ENCODE results near the gene TIPIN. TPM values are rescaled to one million over a fixed set of nuclear protein-coding genes. Genes with fewer than 3 reads are reported as not detected.
"Not testable (repeated sequence)": the region's sequence is repeated elsewhere in the genome, so short reads cannot be mapped to it uniquely, and the experiment has no call there.

TIPIN gene
- total RNA-seq, 1 donor from 2014 or later: 43.3 TPM

DNA sequence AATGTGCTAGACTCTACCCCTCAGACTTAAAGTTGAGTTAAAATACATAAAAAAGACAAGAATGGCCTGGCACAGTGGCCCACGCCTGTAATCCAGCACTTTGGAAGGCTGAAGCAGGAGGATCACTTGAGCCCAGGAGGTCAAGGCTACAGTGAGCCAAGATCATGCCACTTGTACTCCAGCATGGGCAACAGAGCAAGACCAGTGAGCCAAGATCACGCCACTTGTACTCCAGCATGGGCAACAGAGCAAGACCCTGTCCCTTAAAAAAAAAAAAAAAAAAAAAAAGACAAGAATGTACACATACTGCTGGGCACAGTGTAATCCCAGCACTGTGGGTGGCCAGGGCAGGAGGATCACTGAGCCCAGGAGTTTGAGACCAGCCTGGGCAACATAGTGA lies 45.7 kb downstream of the TIPIN start:
- Mint-ChIP-seq H3K27ac (no peak overlapping the region), H3K36me3 (ENCODE audit: low read depth) (peaks cover 68% of the 10 kb centered on the region), H3K4me3 (ENCODE audit: low read depth) (no peak overlapping the region), H3K9me3 (no peaks in the 10 kb centered on the region), H3K4me1 (ENCODE audit: low read depth) (peaks cover 5% of the 10 kb centered on the region), H3K27me3 (ENCODE audit: low read depth) (no peaks in the 10 kb centered on the region)
- no peak for DNase-seq (ENCODE audit: low spot score)
- intact Hi-C loops (cut with micrococcal nuclease): no loop called here

GRCh38 chr15:66309828-66310227 lies 46.7 kb downstream of the TIPIN start:
- Mint-ChIP-seq H3K9me3 (no peaks in the 10 kb centered on the region), H3K4me3 (ENCODE audit: low read depth) (no peak overlapping the region), H3K36me3 (ENCODE audit: low read depth) (peaks cover 63% of the 10 kb centered on the region), H3K27me3 (ENCODE audit: low read depth) (no peaks in the 10 kb centered on the region), H3K4me1 (ENCODE audit: low read depth) (peaks cover 5% of the 10 kb centered on the region), H3K27ac (no peak overlapping the region)
- DNase-seq (ENCODE audit: low spot score): no peak
- intact Hi-C loops (cut with micrococcal nuclease): no loop called here

DNA sequence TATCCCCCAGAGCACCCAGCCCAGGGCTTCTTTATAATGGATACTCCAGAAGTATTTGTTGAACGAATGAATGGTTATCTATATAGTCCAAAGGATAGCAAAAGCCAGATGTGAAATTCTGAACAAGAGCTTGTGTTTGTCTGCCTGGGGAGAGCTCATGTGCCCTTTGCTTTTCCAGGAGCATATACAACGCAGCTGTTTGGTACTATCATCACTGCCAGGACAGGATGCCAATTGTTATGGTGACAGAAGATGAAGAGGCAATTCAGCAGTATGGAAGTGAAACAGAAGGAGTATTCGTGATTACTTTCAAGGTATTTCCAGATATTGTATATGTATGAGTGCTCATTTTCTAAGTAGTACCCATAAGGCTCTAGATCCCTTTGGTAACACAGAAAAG lies 48.0 kb downstream of the TIPIN start:
- no peaks in the 10 kb centered on the region for H3K27me3 Mint-ChIP-seq (ENCODE audit: low read depth)
- intact Hi-C loops (cut with micrococcal nuclease): no loop called here
- DNase-seq (ENCODE audit: low spot score): no peak
- peaks cover 57% of the 10 kb centered on the region for H3K36me3 Mint-ChIP-seq (ENCODE audit: low read depth)
- no peaks in the 10 kb centered on the region for H3K9me3 Mint-ChIP-seq
- no peak overlapping the region for H3K27ac Mint-ChIP-seq
- peaks cover 5% of the 10 kb centered on the region for H3K4me1 Mint-ChIP-seq (ENCODE audit: low read depth)
- no peak overlapping the region for H3K4me3 Mint-ChIP-seq (ENCODE audit: low read depth)

DNA sequence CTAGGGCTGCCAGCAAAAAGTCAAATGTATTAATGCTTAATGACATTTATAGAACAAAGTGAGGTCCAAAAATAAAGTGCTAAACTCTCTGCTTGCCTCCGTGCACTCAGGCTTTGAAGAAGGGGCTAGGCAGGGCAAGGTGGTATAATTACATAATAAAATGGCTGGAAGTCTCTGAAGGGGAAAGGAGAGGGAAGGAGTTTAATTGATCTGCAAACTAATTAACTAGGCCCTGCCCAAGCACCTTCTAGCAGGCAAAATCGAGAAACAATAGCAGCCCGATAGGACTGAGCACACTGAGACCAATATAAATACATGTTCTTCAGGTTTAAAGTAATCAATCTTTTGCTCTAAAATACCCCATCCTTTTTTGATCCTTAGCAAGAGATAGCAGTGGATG lies 50.1 kb downstream of the TIPIN start:
- Mint-ChIP-seq H3K36me3 (ENCODE audit: low read depth) (peaks cover 56% of the 10 kb centered on the region), H3K27ac (no peak overlapping the region)

DNA sequence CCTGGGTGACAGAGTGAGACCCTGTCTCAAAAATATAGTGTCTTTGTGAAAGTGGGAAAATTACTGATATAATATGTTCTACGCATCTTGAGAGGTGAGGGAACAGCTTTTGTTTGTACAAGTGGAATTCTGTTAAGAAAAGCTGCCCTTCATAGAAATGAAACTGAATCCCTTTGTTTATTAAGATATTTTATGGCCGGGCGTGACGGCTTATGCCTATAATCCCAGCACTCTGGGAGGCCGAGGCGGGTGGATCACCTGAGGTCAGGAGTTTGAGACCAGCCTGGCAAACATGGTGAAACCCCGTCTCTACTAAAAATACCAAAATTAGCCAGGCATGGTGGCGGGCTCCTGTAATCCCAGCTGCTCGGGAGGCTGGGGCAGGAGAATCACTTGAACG lies 52.1 kb downstream of the TIPIN start:
- H3K9me3 Mint-ChIP-seq; intact Hi-C loops (cut with micrococcal nuclease); H3K27me3 Mint-ChIP-seq (ENCODE audit: low read depth); H3K4me1 Mint-ChIP-seq (ENCODE audit: low read depth); DNase-seq (ENCODE audit: low spot score); H3K4me3 Mint-ChIP-seq (ENCODE audit: low read depth); H3K27ac Mint-ChIP-seq: not testable (repeated sequence)
- H3K36me3 Mint-ChIP-seq (ENCODE audit: low read depth): peaks cover 45% of the 10 kb centered on the region

More for the DNA sequence above, 50.1 kb downstream of the TIPIN start:
- Mint-ChIP-seq H3K4me3 (ENCODE audit: low read depth) (no peak overlapping the region), H3K27me3 (ENCODE audit: low read depth) (no peaks in the 10 kb centered on the region), H3K9me3 (no peaks in the 10 kb centered on the region), H3K4me1 (ENCODE audit: low read depth) (peaks cover 6% of the 10 kb centered on the region)
- no peak for DNase-seq (ENCODE audit: low spot score)
- intact Hi-C loops (cut with micrococcal nuclease): no loop called here

DNA sequence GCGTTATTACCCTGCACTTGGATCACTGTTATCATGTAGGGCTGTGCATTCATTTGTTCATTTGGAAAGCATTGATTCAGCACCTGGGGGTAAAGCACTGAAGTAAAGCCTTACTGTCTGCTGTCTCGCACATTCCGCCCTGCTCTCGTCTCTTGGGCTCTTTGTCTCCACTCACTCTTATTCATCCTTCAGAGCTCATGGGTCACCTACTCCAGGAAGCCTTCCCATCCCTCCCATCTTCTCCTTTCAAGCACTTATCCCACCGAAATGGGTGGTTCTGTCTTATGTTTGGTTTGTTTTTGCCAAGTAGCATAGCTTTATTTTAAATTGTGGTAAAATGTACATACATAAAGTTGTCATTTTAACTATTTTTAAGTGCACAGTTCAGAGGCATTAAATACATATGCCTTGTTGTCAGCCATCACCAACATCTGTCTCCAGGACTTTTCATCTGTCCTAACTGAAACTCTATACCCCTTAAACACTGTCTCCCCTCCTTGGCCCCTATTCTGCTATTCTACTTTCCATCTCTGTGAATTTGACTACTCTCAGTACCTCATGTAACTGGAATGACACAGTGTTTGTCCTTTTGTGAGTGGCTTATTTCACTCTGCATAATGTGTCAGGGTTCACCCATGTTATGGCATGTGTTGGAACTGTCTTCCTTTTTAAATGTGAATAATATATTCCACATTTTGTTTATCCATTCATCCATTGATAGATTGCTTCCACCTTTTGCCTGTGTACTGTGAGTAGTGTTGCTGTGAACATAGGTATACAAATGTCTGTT lies 53.8 kb downstream of the TIPIN start:
- H3K9me3 Mint-ChIP-seq: no peaks in the 10 kb centered on the region
- H3K4me1 Mint-ChIP-seq (ENCODE audit: low read depth): peaks cover 4% of the 10 kb centered on the region
- DNase-seq (ENCODE audit: low spot score): no peak
- H3K4me3 Mint-ChIP-seq (ENCODE audit: low read depth): no peak overlapping the region
- no peaks in the 10 kb centered on the region for H3K27me3 Mint-ChIP-seq (ENCODE audit: low read depth)
- intact Hi-C loops (cut with micrococcal nuclease): no loop called here
- H3K36me3 Mint-ChIP-seq (ENCODE audit: low read depth): peaks cover 46% of the 10 kb centered on the region
- peak overlapping the region; percentile 13 for H3K27ac Mint-ChIP-seq

DNA sequence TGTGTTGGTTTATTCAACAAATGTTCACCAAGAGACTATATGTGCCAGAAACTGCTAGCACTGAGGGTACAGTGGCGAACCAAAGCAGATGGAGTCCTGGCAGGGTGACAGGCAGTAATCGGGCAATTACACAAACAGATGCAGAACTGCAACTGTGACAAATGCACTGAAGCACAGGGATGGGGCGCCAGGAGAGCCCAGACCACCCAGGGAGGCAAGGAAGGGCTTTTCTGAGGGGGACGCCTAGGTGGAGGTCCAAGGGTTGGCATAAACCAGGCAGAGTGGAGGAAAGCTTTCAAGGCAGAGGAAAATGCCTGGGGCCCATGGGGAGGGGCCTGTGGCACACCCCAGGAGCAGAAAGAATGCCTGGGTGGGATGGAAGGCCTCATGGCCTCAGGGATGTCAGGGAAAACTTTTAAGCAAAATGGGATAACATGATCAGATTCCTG lies 57.7 kb downstream of the TIPIN start:
- intact Hi-C loops (cut with micrococcal nuclease): loop anchor here (10.0 kb wide), 1 partner anchor 414 kb away; no protein-coding TSS in a partner anchor
- Mint-ChIP-seq H3K4me3 (ENCODE audit: low read depth) (no peak overlapping the region), H3K27ac (no peak overlapping the region), H3K4me1 (ENCODE audit: low read depth) (peaks cover 28% of the 10 kb centered on the region), H3K27me3 (ENCODE audit: low read depth) (no peaks in the 10 kb centered on the region), H3K9me3 (no peaks in the 10 kb centered on the region), H3K36me3 (ENCODE audit: low read depth) (peaks cover 52% of the 10 kb centered on the region)
- no peak for DNase-seq (ENCODE audit: low spot score)

- DNase-seq (ENCODE audit: low spot score): no peak
- H3K4me1 Mint-ChIP-seq (ENCODE audit: low read depth): peaks cover 37% of the 10 kb centered on the region
- H3K9me3 Mint-ChIP-seq: no peaks in the 10 kb centered on the region
- no peaks in the 10 kb centered on the region for H3K27me3 Mint-ChIP-seq (ENCODE audit: low read depth)
- intact Hi-C loops (cut with micrococcal nuclease): loop anchor here (10.0 kb wide), 1 partner anchor 411 kb away; no protein-coding TSS in a partner anchor
- no peak overlapping the region for H3K4me3 Mint-ChIP-seq (ENCODE audit: low read depth)
- peaks cover 35% of the 10 kb centered on the region for H3K36me3 Mint-ChIP-seq (ENCODE audit: low read depth)
- no peak overlapping the region for H3K27ac Mint-ChIP-seq
Observed at GRCh38 chr15:66296186-66296585, 60.3 kb downstream of the TIPIN start.

DNA sequence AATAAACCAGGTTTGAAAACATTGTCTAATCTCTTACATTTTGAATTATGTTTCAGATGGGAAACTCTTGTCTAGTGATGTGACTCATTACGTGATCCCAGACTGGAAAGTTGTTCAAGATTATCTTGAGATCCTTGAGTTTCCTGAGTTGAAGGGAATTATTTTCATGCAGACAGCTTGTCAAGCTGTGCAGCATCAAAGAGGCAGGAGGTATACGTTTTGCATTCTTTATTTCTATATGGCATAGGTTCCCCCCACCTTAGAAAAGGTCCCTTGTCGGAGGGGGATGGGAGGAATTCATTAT lies 61.6 kb downstream of the TIPIN start:
- H3K9me3 Mint-ChIP-seq: no peaks in the 10 kb centered on the region
- intact Hi-C loops (cut with micrococcal nuclease): loop anchor here (2.0 to 10.0 kb wide), 2 partner anchors 204 to 410 kb away; no protein-coding TSS in a partner anchor
- no peak for DNase-seq (ENCODE audit: low spot score)
- peak overlapping the region; percentile 86 for H3K4me3 Mint-ChIP-seq (ENCODE audit: low read depth)
- H3K4me1 Mint-ChIP-seq (ENCODE audit: low read depth): peaks cover 45% of the 10 kb centered on the region
- H3K27ac Mint-ChIP-seq: peak overlapping the region; percentile 82
- no peaks in the 10 kb centered on the region for H3K27me3 Mint-ChIP-seq (ENCODE audit: low read depth)
- peaks cover 29% of the 10 kb centered on the region for H3K36me3 Mint-ChIP-seq (ENCODE audit: low read depth)

DNA sequence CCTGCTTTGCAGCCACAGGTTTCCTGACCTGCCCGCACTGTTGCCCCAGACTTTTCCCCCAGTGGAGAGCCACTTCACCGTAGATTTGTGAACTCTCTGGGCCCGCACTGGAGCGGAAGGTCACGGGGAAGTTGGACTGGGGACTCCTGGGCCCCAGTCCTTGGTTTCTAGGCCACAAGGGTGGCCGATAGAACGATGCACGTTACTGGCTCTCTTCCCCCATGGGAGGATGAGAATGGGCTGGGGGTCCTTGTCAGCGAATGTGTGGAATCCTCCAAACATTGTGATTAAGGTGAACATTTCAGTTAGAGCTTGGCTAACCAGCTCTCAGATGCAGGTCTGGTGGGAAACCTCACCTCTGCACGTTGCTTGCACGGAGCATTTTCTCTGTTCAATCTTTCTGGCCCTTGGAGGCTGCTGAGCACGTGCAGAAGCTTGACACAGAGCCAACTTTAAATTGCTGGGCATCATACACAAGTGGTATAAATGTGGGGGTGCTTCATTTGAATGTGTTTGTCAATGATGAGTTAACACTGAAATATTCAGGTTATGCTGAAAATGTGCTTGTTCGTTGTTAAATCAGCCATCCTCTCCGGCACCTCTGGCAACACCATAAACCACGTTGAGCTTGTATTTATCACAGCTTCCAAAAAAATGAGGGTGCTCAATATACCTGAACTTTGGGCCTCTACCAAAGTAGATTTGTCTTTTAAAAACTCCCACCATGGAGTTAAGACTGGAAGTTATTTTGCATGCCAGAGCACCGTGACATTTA lies 62.1 kb downstream of the TIPIN start:
- no peaks in the 10 kb centered on the region for H3K9me3 Mint-ChIP-seq
- peaks cover 29% of the 10 kb centered on the region for H3K36me3 Mint-ChIP-seq (ENCODE audit: low read depth)
- H3K27me3 Mint-ChIP-seq (ENCODE audit: low read depth): no peaks in the 10 kb centered on the region
- no peak for DNase-seq (ENCODE audit: low spot score)
- intact Hi-C loops (cut with micrococcal nuclease): loop anchor here (2.0 to 10.0 kb wide), 2 partner anchors 204 to 410 kb away; no protein-coding TSS in a partner anchor
- H3K4me3 Mint-ChIP-seq (ENCODE audit: low read depth): peak overlapping the region; percentile 86
- H3K27ac Mint-ChIP-seq: peak overlapping the region; percentile 82
- H3K4me1 Mint-ChIP-seq (ENCODE audit: low read depth): peaks cover 45% of the 10 kb centered on the region

- Mint-ChIP-seq H3K4me1 (ENCODE audit: low read depth) (peaks cover 45% of the 10 kb centered on the region), H3K4me3 (ENCODE audit: low read depth) (peak within 1 kb of the TSS; percentile 89), H3K9me3 (no peaks in the 10 kb centered on the region), H3K36me3 (ENCODE audit: low read depth) (peaks cover 23% of the 10 kb centered on the region), H3K27me3 (ENCODE audit: low read depth) (no peaks in the 10 kb centered on the region), H3K27ac (peak within 1 kb of the TSS; percentile 92)
- peak; percentile 71 for DNase-seq (ENCODE audit: low spot score)
- intact Hi-C loops (cut with micrococcal nuclease): loop anchor here (2.0 to 10.0 kb wide), 2 partner anchors 205 to 409 kb away; no protein-coding TSS in a partner anchor
Observed at GRCh38 chr15:66293419-66294156, 62.9 kb downstream of the TIPIN start, which contains the start of gene DIS3L. Gene DIS3L, plus strand, starts transcription at chr15:66293568. Its CDS starts 29 bp downstream, at chr15:66293597.

- intact Hi-C loops (cut with micrococcal nuclease): loop anchor here (10.0 kb wide), 1 partner anchor 408 kb away; no protein-coding TSS in a partner anchor
- DNase-seq (ENCODE audit: low spot score): no peak
- peak overlapping the region; percentile 92 for H3K27ac Mint-ChIP-seq
- H3K9me3 Mint-ChIP-seq: no peaks in the 10 kb centered on the region
- H3K27me3 Mint-ChIP-seq (ENCODE audit: low read depth): no peaks in the 10 kb centered on the region
- H3K36me3 Mint-ChIP-seq (ENCODE audit: low read depth): peaks cover 17% of the 10 kb centered on the region
- peak overlapping the region; percentile 89 for H3K4me3 Mint-ChIP-seq (ENCODE audit: low read depth)
- peaks cover 47% of the 10 kb centered on the region for H3K4me1 Mint-ChIP-seq (ENCODE audit: low read depth)
Observed at GRCh38 chr15:66292571-66293418, 63.7 kb downstream of the TIPIN start.

Measured in activated T-helper 2 cell treated with anti-CD3 and anti-CD28 coated beads, Interferon-gamma antibody, Interleukin-2, Interleukin-4, amounts not matched to agents 10 μg/mL and 5 μg/mL and 100 μg/mL, durations not matched to agents 14 hours and 24 hours and 36 hours (primary cell).